ENCODE results near the gene ABCD3.

Gene ABCD3

GRCh38 chr1:94538243-94538827 is 120.1 kb downstream of the ABCD3 start:
- peak; percentile 44 for TF ChIP-seq CTCF (IDR thresholded peaks at IDR 0.05; ENCODE audit: low read depth, low read length)
- H3K4me3 ChIP-seq (ENCODE audit: low read depth, low read length): peak overlapping the region; percentile 16
- in situ Hi-C loops (cut with HindIII; ENCODE audit: low sequenced_read_pairs): loop anchor here (25.0 kb wide), 1 partner anchor 249 kb away; no protein-coding TSS in a partner anchor
- peak; percentile 25 for DNase-seq (ENCODE audit: low read depth, low spot score)

GRCh38 chr1:94539496-94539895 is 121.3 kb downstream of the ABCD3 start:
- DNase-seq (ENCODE audit: low read depth, low spot score): peak; percentile 34
- in situ Hi-C loops (cut with HindIII; ENCODE audit: low sequenced_read_pairs): loop anchor here (25.0 kb wide), 1 partner anchor 248 kb away; no protein-coding TSS in a partner anchor
- H3K4me3 ChIP-seq (ENCODE audit: low read depth, low read length): peak overlapping the region; percentile 67
- no peak for TF ChIP-seq CTCF (IDR thresholded peaks at IDR 0.05; ENCODE audit: low read depth, low read length)

GRCh38 chr1:94540440-94541245 is 122.5 kb downstream of the ABCD3 start:
- TF ChIP-seq CTCF (IDR thresholded peaks at IDR 0.05; ENCODE audit: low read depth, low read length): no peak
- in situ Hi-C loops (cut with HindIII; ENCODE audit: low sequenced_read_pairs): loop anchor here (25.0 kb wide), 1 partner anchor 247 kb away; no protein-coding TSS in a partner anchor
- peak; percentile 27 for DNase-seq (ENCODE audit: low read depth, low spot score)
- H3K4me3 ChIP-seq (ENCODE audit: low read depth, low read length): peak overlapping the region; percentile 67

GRCh38 chr1:94541246-94542087 is 123.3 kb downstream of the ABCD3 start, which contains the start of gene F3:
F3 (minus strand) TSS chr1:94541759; CDS start chr1:94541636, 123 bp downstream.
- TF ChIP-seq CTCF (IDR thresholded peaks at IDR 0.05; ENCODE audit: low read depth, low read length): no peak
- DNase-seq (ENCODE audit: low read depth, low spot score): peak; percentile 88
- peak within 1 kb of the TSS; percentile 67 for H3K4me3 ChIP-seq (ENCODE audit: low read depth, low read length)
- in situ Hi-C loops (cut with HindIII; ENCODE audit: low sequenced_read_pairs): loop anchor here (25.0 kb wide), 1 partner anchor 246 kb away; no protein-coding TSS in a partner anchor

GRCh38 chr1:94542088-94542870 is 124.1 kb downstream of the ABCD3 start:
- in situ Hi-C loops (cut with HindIII; ENCODE audit: low sequenced_read_pairs): loop anchor here (25.0 kb wide), 1 partner anchor 245 kb away; no protein-coding TSS in a partner anchor
- TF ChIP-seq CTCF (IDR thresholded peaks at IDR 0.05; ENCODE audit: low read depth, low read length): no peak
- peak; percentile 39 for DNase-seq (ENCODE audit: low read depth, low spot score)
- peak overlapping the region; percentile 67 for H3K4me3 ChIP-seq (ENCODE audit: low read depth, low read length)

All from astrocyte of the spinal cord (primary cell).